Embryonic facial prominence (tissue), 1 donor: ENCODE data around the gene U2AF1L4.

Experiments used
- DNase-seq: peaks from one replicate; pipeline ENCODE4 v3.0.0-alpha.2; 2016; ENCODE audit errors: extremely low spot score

Gene U2AF1L4

DNA sequence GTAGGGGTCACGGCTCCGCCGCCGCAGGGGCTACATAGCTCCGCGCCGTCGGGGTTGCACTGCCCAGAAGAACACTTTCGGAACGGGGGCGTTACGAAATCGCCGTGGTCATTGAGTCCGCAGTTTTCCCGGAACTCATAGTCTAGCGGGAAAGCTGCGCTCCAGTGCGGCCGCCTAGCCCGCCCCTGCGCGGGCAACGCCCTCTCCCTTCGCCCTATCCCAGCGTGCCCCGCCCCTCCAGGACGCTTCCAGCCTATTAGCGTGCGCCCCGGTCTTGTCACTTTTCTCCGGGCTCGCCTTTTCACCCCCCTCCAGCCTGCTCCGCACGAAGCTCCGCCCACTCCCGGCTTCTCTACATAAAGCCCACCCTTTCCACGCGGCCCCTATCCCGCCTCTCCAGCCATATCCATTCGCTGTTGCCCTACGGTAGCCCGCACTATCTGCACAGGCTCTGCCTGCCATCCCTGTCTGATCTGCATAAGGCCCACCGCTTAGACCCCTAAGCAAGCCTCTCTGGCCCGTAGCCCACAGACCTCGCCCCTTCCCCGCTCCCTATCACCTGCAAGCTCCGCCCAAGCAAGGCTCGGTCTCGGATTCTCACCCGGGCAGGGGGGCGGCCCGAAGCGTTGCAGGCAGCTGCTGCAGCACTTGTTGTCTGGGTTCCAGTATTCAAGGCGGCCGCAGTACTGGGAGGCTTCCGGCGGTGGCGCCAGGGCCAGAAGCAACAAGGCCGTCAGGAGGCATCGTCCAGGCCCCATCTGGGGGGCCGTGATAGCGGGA lies 4.6 kb downstream of the U2AF1L4 start:
- peak; percentile 96 for DNase-seq

DNA sequence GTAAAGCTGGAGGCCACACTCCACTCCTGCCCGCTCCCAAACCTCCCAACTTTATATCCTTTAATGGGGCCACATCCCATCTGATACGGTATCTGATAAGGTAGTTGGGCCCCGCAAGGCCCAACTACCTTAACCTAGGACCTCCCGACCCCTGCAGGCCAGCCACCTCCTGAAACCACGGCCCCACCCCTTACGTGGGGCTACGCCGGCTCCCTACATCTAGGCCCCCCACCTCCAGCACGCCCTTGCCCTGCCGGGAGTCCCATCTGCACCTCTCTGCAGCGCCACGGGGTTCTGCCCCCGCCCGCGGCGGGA lies 5.2 kb downstream of the U2AF1L4 start:
- DNase-seq = no peak

DNA sequence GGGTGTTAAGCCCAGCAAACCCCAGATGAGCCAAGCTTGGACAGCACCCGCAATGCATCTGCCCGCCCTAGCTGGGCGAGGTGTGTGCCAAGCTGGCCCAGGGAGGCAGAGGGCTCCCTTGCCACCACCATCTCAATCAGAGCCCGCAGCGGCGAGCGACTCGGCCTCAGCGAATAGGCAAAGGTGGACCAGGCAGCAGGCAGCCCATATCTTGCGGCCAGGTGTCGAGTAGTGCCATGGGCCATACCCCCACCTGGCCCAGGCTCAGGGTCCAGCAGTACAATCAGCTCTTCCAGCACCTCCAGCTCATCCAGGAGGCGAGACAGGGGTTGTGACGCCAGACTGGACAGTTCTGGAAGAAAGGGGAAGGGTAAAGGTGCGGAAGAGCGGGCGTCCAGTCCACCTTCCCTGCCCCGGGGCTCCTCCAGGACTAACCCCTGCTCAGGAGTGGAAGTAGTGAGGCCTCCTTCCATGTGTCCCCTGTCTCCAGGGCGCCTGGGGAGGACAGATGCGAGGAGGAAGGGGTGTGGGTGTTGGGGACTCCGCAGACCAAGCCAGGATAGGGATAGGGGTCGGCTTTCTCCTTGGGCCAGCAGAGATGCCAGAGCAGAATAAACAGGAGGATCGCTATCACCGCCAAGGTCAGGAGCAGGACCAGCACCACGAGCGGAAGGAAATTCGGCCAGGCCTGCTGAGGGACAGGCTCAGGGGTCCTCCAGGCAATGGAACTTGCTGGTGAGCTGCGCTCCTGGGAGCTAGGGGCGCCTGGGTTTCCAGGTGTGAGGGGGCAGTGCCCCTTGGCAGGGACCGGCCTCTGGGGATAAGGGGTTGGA lies 5.7 kb downstream of the U2AF1L4 start:
- DNase-seq = no peak

DNA sequence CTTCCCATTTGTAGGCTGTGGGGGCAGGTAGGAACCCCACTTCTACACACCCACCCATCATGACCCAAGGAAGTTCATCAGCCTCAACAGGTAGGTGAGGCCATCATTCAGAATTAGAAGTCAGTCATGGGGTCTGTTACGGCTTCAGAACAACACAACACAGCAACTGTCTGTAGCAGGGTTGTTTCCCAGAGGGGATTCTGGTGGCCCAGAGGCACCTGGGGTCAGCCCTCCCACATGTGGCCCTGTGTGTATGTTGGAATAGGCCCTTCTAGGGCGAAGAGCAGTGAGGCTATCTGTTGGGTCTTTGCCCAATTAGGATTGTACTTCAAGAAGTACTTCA lies 6.4 kb downstream of the U2AF1L4 start:
- no peak for DNase-seq

DNA sequence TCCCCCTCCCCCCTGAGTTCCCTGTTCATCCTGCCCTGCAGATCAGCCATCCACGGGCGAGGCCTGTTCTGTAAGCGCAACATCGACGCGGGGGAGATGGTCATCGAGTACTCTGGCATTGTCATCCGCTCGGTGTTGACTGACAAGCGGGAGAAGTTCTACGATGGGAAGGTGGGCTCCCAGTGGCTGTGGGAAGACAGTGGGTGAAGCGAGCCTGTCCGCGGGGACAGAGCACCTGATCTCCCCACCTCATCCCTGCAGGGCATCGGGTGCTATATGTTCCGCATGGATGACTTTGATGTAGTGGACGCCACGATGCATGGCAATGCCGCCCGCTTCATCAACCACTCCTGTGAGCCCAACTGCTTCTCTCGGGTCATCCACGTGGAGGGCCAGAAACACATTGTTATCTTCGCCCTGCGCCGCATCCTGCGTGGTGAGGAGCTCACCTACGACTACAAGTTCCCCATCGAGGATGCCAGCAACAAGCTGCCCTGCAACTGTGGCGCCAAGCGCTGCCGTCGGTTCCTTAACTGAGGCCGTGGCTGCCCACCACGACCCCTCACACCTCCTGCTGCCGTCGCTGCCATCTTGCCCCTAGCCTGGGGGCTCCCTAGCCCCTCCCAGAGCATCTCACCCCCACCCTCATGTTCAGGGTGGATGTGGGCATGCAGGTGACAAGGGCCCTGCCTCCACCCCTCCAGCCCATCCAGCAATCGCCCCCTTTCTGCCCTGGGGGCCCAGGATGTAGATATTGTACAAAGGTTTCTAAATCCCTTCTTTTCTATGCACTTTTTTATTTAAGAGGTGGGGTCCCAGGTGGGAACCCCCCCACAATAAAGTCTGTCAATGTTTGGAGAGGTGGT lies 7.0 kb downstream of the U2AF1L4 start:
- DNase-seq = no peak

DNA sequence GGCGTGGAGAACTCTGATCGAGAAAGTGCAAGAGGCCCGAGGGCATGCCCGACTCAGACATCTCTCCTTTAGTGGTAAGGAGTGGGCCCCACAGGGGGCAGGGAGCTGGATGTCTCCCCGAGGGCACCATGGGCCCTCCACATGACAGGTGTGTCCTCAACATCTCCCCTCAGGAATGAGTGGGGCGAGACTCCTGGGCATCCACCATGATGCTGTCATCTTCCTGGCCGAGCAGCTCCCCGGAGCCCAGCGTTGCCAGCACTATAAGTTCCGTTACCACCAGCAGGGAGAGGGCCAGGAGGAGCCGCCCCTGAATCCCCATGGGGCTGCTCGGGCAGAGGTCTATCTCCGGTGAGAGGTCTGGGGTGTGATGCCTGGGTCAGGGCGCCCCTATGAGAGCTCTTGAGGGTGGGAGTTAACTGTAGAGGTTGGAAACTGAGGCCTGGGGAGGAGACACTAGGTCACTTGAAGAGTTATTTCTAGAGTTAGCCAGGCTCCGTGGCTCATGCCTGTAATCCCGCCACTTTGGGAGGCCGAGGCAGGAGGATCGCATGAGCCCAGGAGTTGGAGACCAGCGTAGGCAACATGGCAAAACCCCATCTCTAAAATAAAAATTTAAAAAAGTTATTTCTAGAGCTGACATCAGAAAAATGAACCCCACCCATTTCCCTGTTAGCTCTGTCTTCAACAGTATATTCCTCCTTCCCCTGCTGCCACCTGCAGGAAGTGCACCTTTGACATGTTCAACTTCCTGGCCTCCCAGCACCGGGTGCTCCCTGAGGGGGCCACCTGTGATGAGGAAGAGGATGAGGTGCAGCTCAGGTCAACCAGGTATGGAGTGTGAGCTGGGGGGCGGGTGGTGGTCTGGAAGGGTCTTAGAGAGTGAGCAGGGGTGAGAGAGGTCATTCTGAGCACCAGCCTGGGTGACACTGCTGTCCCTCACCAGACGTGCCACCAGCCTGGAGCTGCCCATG lies 8.0 kb downstream of the U2AF1L4 start:
- no peak for DNase-seq

DNA sequence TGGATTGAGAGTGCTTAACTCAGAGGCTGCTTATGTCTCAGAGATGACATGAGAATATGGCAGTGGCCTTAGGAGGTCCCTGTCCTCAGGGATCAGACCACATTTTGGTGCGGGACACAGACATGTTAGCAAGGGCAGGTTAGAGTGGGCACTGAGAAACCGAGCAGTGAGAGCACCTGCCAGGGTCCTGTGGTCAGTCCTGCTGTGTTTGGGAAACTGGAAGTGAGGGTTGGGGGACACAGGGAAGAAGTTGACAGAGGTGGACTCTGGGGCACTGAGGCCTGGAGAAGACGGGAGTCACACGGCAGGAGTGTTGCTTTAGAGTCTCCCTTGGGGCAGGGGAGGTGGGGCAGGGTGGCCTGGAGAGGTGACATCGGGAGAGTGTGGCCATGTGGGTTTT lies 10.3 kb downstream of the U2AF1L4 start:
- DNase-seq = no peak

DNA sequence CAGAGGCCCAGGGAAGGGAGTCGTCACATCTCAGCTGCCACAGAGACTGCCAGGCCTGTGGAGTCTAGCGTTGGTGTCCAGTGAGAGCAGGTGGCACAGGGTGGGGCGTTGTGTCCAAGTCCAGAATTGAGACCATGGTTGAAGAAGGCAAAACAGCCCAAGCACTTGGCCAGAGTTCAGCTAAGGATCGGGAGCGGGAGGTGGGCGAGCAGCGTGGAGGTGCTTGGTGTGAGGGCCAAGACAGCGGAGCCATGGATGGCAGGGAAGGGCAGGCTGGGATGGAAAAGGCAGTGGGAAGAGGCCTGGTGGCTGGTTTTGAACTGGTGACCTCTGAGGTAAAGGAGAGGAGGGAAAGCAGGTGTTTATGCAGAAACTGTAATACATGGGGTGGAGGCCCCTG lies 10.9 kb downstream of the U2AF1L4 start:
- no peak for DNase-seq

DNA sequence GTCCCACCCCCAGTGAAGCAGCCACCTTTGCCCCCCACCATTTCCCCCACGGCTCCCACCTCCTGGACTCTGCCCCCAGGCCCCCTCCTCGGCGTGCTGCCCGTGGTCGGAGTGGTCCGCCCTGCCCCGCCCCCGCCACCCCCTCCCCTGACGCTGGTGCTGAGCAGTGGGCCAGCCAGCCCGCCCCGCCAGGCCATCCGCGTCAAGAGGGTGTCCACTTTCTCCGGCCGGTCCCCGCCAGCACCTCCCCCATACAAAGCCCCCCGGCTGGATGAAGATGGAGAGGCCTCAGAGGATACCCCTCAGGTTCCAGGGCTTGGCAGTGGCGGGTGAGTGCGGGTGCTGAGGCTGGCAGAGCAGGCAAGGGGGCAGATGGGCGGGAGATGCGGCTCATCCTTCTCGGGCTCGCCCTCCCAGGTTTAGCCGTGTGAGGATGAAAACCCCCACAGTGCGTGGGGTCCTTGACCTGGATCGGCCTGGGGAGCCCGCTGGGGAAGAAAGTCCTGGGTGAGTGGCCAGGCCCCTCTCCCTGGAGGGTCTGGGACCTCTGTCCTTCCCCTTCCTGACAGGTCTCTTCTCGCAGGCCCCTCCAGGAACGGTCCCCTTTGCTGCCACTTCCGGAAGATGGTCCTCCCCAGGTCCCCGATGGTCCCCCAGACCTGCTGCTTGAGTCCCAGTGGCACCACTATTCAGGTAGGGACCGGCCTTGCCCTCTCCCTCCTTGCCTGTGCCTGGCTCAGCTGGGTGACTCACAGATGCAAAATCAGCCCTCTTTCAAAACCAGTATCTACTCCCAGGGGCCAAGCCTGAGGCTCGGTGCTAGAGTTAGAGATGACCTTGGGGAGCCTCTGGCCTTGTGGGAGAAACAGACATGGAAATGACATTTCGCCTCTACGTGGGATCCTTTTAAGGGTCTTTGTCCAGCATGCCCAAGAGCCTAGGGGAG lies 11.8 kb downstream of the U2AF1L4 start:
- DNase-seq = no peak

DNA sequence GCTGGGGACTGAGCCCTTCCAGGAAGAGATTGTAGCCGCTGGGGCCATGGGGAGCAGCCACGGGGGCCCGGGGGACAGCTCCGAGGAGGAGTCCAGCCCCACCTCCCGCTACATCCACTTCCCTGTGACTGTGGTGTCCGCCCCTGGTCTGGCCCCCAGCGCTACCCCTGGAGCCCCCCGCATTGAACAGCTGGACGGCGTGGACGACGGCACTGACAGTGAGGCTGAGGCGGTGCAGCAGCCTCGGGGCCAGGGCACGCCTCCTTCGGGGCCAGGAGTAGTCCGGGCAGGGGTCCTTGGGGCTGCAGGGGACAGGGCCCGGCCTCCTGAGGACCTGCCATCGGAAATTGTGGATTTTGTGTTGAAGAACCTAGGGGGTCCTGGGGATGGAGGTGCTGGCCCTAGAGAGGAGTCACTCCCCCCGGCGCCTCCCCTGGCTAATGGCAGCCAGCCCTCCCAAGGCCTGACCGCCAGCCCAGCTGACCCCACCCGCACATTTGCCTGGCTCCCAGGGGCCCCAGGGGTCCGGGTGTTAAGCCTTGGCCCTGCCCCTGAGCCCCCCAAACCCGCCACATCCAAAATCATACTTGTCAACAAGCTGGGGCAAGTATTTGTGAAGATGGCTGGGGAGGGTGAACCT lies 12.6 kb downstream of the U2AF1L4 start:
- no peak for DNase-seq

DNA sequence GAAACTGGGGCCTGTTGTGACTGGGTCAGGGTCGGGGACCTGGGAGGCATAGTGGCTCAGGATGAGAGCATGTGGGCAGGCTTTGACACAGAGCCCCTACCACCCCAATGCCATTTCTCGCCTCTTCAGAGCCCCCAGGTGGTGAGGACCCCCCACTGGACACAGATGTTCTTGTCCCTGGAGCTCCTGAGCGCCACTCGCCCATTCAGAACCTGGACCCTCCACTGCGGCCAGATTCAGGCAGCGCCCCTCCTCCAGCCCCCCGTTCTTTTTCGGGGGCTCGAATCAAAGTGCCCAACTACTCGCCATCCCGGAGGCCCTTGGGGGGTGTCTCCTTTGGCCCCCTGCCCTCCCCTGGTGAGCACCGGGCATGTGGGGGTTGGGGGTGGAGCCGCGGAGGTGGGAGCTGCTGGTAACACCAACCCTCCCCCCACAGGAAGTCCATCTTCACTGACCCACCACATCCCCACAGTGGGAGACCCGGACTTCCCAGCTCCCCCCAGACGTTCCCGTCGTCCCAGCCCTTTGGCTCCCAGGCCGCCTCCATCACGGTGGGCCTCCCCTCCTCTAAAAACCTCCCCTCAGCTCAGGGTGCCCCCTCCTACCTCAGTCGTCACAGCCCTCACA lies 13.3 kb downstream of the U2AF1L4 start:
- no peak for DNase-seq

DNA sequence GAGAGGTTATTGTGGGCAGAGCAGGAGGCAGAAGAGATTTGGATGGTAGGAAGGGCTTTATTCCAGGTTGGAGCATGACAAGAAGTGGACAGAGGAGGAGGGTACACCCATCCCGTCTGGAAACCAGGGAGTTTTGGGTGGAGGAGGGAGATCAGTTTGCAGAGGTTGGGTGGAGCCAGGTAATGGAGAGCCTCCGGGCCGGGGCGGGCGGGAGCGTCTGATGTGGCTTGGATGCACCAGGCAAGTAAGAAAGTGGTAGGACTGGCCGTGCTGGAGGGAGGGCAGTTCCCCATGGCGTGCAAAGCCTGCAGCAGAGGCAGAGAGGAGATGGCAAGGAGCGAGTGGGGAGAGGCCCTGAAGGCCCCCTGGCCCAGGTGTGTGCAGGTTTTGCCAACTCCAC lies 13.9 kb downstream of the U2AF1L4 start:
- DNase-seq = no peak

DNA sequence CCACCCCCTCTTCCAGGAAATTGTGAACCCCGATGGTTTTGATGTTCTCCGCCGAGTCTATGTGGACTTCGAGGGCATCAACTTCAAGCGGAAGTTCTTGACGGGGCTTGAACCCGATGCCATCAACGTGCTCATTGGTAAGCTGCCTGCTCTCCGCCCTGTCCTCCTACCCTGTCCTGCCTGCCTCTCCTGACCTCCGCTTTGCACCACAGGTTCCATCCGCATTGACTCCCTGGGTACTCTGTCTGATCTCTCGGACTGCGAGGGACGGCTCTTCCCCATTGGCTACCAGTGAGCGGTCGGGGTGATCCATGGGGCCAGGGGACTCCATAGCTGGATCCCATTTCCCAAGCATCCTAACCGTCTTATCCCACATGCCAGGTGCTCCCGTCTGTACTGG lies 14.9 kb downstream of the U2AF1L4 start:
- DNase-seq = no peak

DNA sequence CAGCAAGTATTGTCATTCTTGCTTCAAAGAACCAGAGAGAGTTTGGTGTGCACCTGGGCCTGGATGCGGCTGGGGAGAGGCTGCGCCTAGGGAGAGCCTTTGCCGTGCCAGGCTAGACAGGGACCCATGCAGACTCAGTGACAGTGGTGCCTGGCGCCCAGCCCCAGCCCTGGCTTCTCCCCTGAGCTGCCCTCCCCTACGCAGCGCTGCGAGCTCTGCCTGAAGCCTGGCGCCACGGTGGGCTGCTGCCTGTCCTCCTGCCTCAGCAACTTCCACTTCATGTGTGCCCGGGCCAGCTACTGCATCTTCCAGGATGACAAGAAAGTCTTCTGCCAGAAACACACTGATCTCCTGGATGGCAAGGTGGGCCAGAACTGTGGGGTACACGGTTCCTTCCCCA lies 15.5 kb downstream of the U2AF1L4 start:
- no peak for DNase-seq

DNA sequence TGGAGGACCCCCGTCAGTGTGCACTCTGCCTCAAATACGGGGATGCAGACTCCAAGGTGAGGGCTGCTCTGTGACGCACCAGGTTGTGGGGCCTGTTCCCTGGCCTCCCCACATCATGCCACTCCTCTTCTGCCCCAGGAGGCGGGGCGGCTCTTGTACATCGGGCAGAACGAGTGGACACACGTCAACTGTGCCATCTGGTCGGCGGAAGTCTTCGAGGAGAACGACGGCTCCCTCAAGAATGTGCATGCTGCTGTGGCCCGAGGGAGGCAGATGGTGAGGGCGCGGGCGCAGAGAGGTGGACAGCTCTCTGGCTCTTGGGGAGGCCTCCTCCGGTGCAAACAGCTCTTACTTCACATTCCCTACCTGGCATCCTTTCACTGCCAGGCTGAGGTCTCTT lies 16.2 kb downstream of the U2AF1L4 start:
- DNase-seq = no peak

DNA sequence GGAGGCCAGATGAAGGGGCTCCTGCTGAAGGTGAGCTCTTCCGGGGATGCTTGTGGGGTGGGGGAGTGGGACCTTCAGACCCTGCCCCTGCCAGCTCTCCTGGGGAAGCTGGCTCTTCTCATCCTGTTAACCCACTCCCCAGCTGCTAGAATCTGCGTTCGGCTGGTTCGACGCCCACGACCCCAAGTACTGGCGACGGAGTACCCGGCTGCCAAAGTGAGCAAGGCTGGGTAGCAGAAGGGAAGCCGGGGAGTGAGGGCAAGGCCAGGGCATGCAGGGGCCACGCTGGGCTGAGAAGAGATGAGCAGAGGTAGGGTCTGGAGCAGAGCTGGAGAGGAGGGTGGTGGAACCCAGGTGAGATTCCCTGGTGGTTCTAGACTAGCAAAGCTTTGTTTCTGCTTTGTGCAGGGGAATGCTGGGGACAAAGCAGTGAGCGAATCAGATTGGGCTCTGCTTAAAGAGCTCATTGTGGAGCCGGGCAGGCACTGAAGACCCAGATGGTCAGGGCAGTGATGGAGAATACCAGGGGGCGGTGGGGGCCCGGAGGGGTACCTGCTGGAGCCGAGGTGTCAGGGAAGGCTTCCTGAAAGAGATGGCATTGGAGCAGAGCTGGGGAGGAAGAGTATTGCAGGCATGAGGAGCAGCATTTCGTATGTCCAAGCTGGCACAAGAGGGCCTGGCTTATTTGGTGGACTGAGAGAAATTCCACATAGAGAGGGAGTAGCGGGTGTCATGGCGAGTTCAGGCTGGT lies 17.1 kb downstream of the U2AF1L4 start:
- no peak for DNase-seq

DNA sequence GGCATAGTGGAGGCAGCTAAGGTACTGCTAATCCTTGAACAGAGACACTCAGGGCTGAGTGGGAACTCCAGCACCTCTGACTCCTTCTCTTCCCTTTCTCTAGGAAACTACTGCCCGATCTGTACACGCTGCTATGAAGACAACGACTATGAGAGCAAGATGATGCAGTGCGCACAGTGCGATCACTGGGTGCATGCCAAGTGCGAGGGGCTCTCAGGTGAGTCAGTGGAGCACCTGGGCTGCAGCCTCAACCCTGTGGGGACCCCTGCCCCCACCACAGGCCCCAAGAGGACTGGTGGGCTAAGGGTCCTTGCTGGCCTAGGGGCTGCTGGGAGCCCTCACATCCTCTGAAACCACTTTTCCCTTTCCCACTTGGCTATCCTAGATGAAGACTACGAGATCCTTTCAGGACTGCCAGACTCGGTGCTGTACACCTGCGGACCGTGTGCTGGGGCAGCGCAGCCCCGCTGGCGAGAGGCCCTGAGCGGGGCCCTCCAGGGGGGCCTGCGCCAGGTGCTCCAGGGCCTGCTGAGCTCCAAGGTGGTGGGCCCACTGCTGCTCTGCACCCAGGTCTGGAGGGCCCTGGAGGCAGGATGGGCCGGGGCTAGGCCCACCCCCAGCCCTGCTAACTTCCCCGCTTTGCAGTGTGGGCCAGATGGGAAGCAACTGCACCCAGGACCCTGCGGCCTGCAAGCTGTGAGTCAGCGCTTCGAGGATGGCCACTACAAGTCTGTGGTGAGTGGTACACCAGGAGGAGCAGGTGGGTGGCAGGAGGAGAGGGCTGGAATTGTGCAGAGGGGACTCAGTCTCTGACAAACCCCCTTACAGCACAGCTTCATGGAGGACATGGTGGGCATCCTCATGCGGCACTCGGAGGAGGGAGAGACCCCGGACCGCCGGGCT lies 17.9 kb downstream of the U2AF1L4 start:
- no peak for DNase-seq
